ENCODE data around the gene SLC7A10.

Gene SLC7A10

DNA sequence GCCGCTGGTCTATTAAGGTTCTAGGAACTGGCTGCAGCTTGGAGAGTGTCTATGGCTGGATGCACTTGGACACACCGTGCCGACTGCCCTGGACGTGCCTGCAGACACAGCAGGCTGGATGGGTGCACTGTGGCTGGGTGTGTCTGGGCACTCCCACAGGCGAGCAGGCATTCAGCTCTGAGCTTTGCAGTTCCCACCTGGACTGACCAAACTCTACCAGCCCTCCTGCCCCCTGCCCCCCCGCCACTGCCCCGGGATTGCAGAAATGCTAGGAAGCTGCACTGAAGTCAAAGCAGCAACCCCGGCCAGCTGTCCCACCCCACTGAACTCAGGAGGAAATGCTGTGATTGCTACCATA is 38.5 kb downstream of the SLC7A10 start:
- Histone ChIP-seq H3K9ac (ENCODE audit: low read depth, low read length) (no peak overlapping the region), H3K36me3 (ENCODE audit: insufficient read depth, low read length) (no peaks in the 10 kb centered on the region), H3K4me2 (ENCODE audit: insufficient read depth, low read length) (no peak overlapping the region), H3K9me3 (ENCODE audit: insufficient read depth, low read length, severe bottlenecking) (no peaks in the 10 kb centered on the region), H2AFZ (ENCODE audit: low read depth, low read length) (no peak overlapping the region), H3K79me2 (ENCODE audit: insufficient read depth, low read length) (no peaks in the 10 kb centered on the region), H3K4me1 (ENCODE audit: insufficient read depth, low read length) (no peaks in the 10 kb centered on the region), H3K27me3 (ENCODE audit: insufficient read depth, low read length, poor library complexity) (no peaks in the 10 kb centered on the region), H4K20me1 (ENCODE audit: insufficient read depth, low read length) (no peaks in the 10 kb centered on the region), H3K27ac (ENCODE audit: low read length) (no peak overlapping the region), H3K4me3 (ENCODE audit: low read depth in 1 of 2, low read length in 2 of 2) (no peak overlapping the region)
- no peak for DNase-seq
- TF ChIP-seq, protein P1, sequence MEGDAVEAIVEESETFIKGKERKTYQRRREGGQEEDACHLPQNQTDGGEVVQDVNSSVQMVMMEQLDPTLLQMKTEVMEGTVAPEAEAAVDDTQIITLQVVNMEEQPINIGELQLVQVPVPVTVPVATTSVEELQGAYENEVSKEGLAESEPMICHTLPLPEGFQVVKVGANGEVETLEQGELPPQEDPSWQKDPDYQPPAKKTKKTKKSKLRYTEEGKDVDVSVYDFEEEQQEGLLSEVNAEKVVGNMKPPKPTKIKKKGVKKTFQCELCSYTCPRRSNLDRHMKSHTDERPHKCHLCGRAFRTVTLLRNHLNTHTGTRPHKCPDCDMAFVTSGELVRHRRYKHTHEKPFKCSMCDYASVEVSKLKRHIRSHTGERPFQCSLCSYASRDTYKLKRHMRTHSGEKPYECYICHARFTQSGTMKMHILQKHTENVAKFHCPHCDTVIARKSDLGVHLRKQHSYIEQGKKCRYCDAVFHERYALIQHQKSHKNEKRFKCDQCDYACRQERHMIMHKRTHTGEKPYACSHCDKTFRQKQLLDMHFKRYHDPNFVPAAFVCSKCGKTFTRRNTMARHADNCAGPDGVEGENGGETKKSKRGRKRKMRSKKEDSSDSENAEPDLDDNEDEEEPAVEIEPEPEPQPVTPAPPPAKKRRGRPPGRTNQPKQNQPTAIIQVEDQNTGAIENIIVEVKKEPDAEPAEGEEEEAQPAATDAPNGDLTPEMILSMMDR (IDR thresholded peaks at IDR 0.05; ENCODE audit: borderline replicate concordance, extremely low read depth, low read length, poor library complexity, severe bottlenecking), result no peak
- no peak for TF ChIP-seq EZH2 (IDR thresholded peaks at IDR 0.05; ENCODE audit: borderline replicate concordance, low read depth, low read length, severe bottlenecking)
- no peak for ATAC-seq (ENCODE audit: insufficient read depth, low read depth)

DNA sequence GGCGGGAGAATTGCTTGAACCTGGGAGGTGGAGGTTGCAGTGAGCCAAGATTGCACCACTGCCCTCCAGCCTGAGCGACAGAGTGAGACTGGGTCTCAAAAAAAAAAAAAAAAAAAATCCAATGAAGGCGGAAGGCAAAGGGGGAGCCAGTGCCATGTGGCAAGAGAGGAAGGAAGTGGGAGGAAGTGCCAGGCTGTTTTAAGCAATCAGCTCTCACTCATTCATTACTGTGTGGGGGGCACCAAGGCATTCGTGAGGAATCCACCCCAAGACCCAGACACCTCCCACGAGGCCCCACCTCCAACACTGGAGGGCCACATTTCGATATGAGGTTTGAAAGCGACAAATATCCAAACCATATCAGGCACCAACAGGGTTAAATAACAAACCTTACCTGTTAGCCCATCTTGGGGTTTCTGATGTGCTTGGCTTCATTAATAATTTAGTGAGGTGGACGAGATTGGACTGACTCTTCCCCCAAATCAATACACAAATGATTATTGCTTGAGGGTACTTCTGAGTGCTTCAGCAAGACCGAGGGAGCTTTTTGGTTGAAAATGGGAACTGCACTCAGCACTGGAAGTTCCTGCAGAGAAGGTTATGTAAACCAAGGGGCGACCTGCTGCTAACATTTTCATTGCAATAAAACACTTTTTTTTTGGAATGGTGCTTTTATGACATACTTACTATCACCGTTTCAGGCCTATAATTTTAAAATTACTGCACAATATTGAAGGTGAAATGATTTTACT is 39.0 kb downstream of the SLC7A10 start:
- TF ChIP-seq, protein P1 (IDR thresholded peaks at IDR 0.05; ENCODE audit: borderline replicate concordance, extremely low read depth, low read length, poor library complexity, severe bottlenecking), result no peak
- no peak for TF ChIP-seq EZH2 (IDR thresholded peaks at IDR 0.05; ENCODE audit: borderline replicate concordance, low read depth, low read length, severe bottlenecking)
- Histone ChIP-seq H3K27me3 (ENCODE audit: insufficient read depth, low read length, poor library complexity) (no peaks in the 10 kb centered on the region), H2AFZ (ENCODE audit: low read depth, low read length) (no peak overlapping the region), H3K9ac (ENCODE audit: low read depth, low read length) (no peak overlapping the region), H3K9me3 (ENCODE audit: insufficient read depth, low read length, severe bottlenecking) (no peaks in the 10 kb centered on the region), H3K79me2 (ENCODE audit: insufficient read depth, low read length) (no peaks in the 10 kb centered on the region), H4K20me1 (ENCODE audit: insufficient read depth, low read length) (no peaks in the 10 kb centered on the region), H3K4me1 (ENCODE audit: insufficient read depth, low read length) (no peaks in the 10 kb centered on the region), H3K27ac (ENCODE audit: low read length) (no peak overlapping the region), H3K4me2 (ENCODE audit: insufficient read depth, low read length) (no peak overlapping the region), H3K36me3 (ENCODE audit: insufficient read depth, low read length) (no peaks in the 10 kb centered on the region), H3K4me3 (ENCODE audit: low read depth in 1 of 2, low read length in 2 of 2) (no peak overlapping the region)
- DNase-seq (no peak), ATAC-seq (ENCODE audit: insufficient read depth, low read depth) (no peak)

- Histone ChIP-seq H3K79me2 (ENCODE audit: insufficient read depth, low read length) (peaks cover 10% of the 10 kb centered on the region), H3K36me3 (ENCODE audit: insufficient read depth, low read length) (no peaks in the 10 kb centered on the region; the same call in 1 of the 2 replicates), H3K27ac (ENCODE audit: low read length) (peak overlapping the region; percentile 92), H3K9ac (ENCODE audit: low read depth, low read length) (peak overlapping the region; percentile 98), H3K4me2 (ENCODE audit: insufficient read depth, low read length) (peak overlapping the region; percentile 89), H2AFZ (ENCODE audit: low read depth, low read length) (peak overlapping the region; percentile 90), H3K4me1 (ENCODE audit: insufficient read depth, low read length) (peaks cover 41% of the 10 kb centered on the region), H3K9me3 (ENCODE audit: insufficient read depth, low read length, severe bottlenecking) (no peaks in the 10 kb centered on the region), H3K27me3 (ENCODE audit: insufficient read depth, low read length, poor library complexity) (no peaks in the 10 kb centered on the region), H4K20me1 (ENCODE audit: insufficient read depth, low read length) (no peaks in the 10 kb centered on the region), H3K4me3 (ENCODE audit: low read depth in 1 of 2, low read length in 2 of 2) (peak overlapping the region; percentile 16 to 88; a peak in 3 of 4 replicates)
- ATAC-seq (ENCODE audit: insufficient read depth, low read depth) (peak; percentile 46), DNase-seq (no peak)
- TF ChIP-seq EZH2 (IDR thresholded peaks at IDR 0.05; ENCODE audit: borderline replicate concordance, low read depth, low read length, severe bottlenecking), result no peak
- TF ChIP-seq, protein P1 (IDR thresholded peaks at IDR 0.05; ENCODE audit: borderline replicate concordance, extremely low read depth, low read length, poor library complexity, severe bottlenecking), result peak; percentile 66
These were observed 48.2 kb downstream of the SLC7A10 start for GRCh38 chr19:33177417-33177979.
